Hepatocyte (in vitro differentiated cells): ENCODE measurements around the gene GJA10.

ENCODE experiments used
- CTCF ChIP-seq: fragments of 200-600 bp; sonication (generic); IDR thresholded peaks from 2 replicates; pipeline ENCODE4 v1.5.1; 2016; ENCODE audit warnings: antibody characterized with exemption, mild to moderate bottlenecking; ENCODE audit not compliant: poor library complexity
- EZH2 ChIP-seq: fragments of 200-600 bp; sonication (generic); IDR thresholded peaks from 2 replicates; pipeline ENCODE4 v1.6.1; 2016; ENCODE audit warnings: antibody characterized with exemption, mild to moderate bottlenecking, borderline replicate concordance
- EZH2phosphoT487 ChIP-seq: fragments of 200-600 bp; sonication (generic); IDR thresholded peaks from one replicate; pipeline ENCODE4 v1.6.1; 2018; ENCODE audit warnings: antibody characterized with exemption, mild to moderate bottlenecking, low read depth, moderate library complexity; ENCODE audit not compliant: unreplicated experiment, severe bottlenecking

GRCh38 chr6:89938014-89938413 lies 43.7 kb downstream of the GJA10 start:
- no peak for TF ChIP-seq CTCF
- TF ChIP-seq EZH2: no peak
- TF ChIP-seq EZH2phosphoT487: no peak
